Measurements from ENCODE around the gene SLC1A2.

The SLC1A2 gene

GRCh38 chr11:35214226-35214770 is 205.1 kb downstream of the SLC1A2 start:
- no peak for DNase-seq

- DNase-seq: no peak
These were observed 207.4 kb downstream of the SLC1A2 start for GRCh38 chr11:35211952-35212351.

GRCh38 chr11:35210876-35211546 is 208.3 kb downstream of the SLC1A2 start:
- no peak for DNase-seq

- no peak for DNase-seq
These were observed 210.6 kb downstream of the SLC1A2 start for GRCh38 chr11:35208795-35209194.

- DNase-seq: no peak
These were observed 211.6 kb downstream of the SLC1A2 start for GRCh38 chr11:35207471-35208403.

GRCh38 chr11:35206616-35207015 is 212.7 kb downstream of the SLC1A2 start:
- no peak for DNase-seq

GRCh38 chr11:35204614-35205013 is 214.7 kb downstream of the SLC1A2 start:
- no peak for DNase-seq

All from NCI-H1105 treated with DMSO at 0.1 percent for 48 hours (cell line).